ENCODE results near the gene XIRP2. TPM values are rescaled to one million over a fixed set of nuclear protein-coding genes. Genes with fewer than 3 reads are reported as not detected.

Gene XIRP2
- total RNA-seq, 2 experiments from 2014 or later: not detected

DNA sequence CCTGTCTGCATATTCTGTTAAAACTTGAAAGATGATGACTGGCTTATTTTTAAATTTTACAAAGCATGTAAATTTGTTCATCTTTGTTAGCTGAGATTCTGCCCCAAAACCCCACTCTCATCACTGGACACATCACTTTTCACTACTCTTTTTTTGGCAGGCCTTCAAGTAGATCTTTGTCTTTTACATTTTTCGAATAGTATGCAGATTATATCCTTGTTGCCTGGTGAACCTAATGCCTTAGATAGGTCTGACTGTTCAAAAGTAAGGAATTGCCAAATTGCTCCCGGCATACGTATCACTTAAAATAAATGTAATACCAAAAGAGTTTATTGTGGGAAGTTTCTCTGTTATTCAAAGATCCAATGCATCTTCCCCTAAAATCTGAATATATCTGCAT is 303.3 kb downstream of the XIRP2 start:
- H3K4me1 Mint-ChIP-seq (ENCODE audit: low read depth): peaks cover 3% of the 10 kb centered on the region
- Histone ChIP-seq H3K27ac (ENCODE audit: low read depth in 1 of 2, low read length in 2 of 2) (no peak overlapping the region), H3K4me1 (ENCODE audit: insufficient read depth, low read length) (no peaks in the 10 kb centered on the region), H3K9me3 (ENCODE audit: control insufficient read depth in 1 of 2, insufficient read depth in 1 of 2, low read length in 2 of 2) (no peaks in the 10 kb centered on the region), H3K36me3 (ENCODE audit: insufficient read depth, low read length) (no peaks in the 10 kb centered on the region), H3K4me3 (ENCODE audit: low read length) (no peak overlapping the region), H3K27me3 (ENCODE audit: control insufficient read depth in 1 of 2, insufficient read depth in 2 of 2, low read length in 2 of 2) (no peaks in the 10 kb centered on the region)
- intact Hi-C loops (cut with DNase I, micrococcal nuclease): no loop called here
- no peaks in the 10 kb centered on the region for H3K27me3 Mint-ChIP-seq
- no peaks in the 10 kb centered on the region for H3K9me3 Mint-ChIP-seq
- no peaks in the 10 kb centered on the region for H3K36me3 Mint-ChIP-seq (ENCODE audit: low read depth)
- POLR2A ChIA-PET: no interaction called here
- ATAC-seq (ENCODE audit: poor library complexity): no peak
- H3K4me3 Mint-ChIP-seq: no peak overlapping the region
- no peak for DNase-seq
- TF ChIP-seq, protein P1, sequence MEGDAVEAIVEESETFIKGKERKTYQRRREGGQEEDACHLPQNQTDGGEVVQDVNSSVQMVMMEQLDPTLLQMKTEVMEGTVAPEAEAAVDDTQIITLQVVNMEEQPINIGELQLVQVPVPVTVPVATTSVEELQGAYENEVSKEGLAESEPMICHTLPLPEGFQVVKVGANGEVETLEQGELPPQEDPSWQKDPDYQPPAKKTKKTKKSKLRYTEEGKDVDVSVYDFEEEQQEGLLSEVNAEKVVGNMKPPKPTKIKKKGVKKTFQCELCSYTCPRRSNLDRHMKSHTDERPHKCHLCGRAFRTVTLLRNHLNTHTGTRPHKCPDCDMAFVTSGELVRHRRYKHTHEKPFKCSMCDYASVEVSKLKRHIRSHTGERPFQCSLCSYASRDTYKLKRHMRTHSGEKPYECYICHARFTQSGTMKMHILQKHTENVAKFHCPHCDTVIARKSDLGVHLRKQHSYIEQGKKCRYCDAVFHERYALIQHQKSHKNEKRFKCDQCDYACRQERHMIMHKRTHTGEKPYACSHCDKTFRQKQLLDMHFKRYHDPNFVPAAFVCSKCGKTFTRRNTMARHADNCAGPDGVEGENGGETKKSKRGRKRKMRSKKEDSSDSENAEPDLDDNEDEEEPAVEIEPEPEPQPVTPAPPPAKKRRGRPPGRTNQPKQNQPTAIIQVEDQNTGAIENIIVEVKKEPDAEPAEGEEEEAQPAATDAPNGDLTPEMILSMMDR (IDR thresholded peaks at IDR 0.05): no peak
- H3K27ac Mint-ChIP-seq: no peak overlapping the region
- CTCF ChIA-PET: no interaction called here

DNA sequence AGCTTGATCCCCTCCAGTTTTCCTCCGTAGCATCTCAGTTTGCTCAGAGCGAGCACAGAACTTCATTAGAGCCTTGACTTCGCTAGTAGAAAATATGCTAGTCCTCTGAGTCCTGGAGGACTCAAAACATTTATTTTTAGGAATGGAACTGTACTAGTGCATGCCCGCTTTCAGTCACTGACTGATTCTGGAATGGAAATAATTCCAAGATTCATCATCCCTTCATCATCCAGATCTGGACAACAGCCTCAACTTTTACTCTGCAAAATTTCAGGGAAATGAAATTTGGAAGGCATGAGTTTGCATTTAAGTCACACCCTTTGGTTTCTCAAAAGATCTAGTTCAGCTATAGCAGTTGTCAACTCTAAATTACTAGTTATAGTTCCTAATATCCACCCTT is 304.6 kb downstream of the XIRP2 start:
- POLR2A ChIA-PET: no interaction called here
- Mint-ChIP-seq H3K4me3 (no peak overlapping the region), H3K36me3 (ENCODE audit: low read depth) (no peaks in the 10 kb centered on the region), H3K4me1 (ENCODE audit: low read depth) (peaks cover 7% of the 10 kb centered on the region), H3K9me3 (no peaks in the 10 kb centered on the region), H3K27me3 (no peaks in the 10 kb centered on the region), H3K27ac (no peak overlapping the region)
- Histone ChIP-seq H3K27me3 (ENCODE audit: control insufficient read depth in 1 of 2, insufficient read depth in 2 of 2, low read length in 2 of 2) (no peaks in the 10 kb centered on the region), H3K9me3 (ENCODE audit: control insufficient read depth in 1 of 2, insufficient read depth in 1 of 2, low read length in 2 of 2) (no peaks in the 10 kb centered on the region), H3K4me1 (ENCODE audit: insufficient read depth, low read length) (no peaks in the 10 kb centered on the region), H3K4me3 (ENCODE audit: low read length) (no peak overlapping the region), H3K27ac (ENCODE audit: low read depth in 1 of 2, low read length in 2 of 2) (no peak overlapping the region), H3K36me3 (ENCODE audit: insufficient read depth, low read length) (no peaks in the 10 kb centered on the region)
- intact Hi-C loops (cut with DNase I, micrococcal nuclease): no loop called here
- DNase-seq: no peak
- TF ChIP-seq, protein P1 (IDR thresholded peaks at IDR 0.05): no peak
- ATAC-seq (ENCODE audit: poor library complexity): no peak
- CTCF ChIA-PET: no interaction called here

DNA sequence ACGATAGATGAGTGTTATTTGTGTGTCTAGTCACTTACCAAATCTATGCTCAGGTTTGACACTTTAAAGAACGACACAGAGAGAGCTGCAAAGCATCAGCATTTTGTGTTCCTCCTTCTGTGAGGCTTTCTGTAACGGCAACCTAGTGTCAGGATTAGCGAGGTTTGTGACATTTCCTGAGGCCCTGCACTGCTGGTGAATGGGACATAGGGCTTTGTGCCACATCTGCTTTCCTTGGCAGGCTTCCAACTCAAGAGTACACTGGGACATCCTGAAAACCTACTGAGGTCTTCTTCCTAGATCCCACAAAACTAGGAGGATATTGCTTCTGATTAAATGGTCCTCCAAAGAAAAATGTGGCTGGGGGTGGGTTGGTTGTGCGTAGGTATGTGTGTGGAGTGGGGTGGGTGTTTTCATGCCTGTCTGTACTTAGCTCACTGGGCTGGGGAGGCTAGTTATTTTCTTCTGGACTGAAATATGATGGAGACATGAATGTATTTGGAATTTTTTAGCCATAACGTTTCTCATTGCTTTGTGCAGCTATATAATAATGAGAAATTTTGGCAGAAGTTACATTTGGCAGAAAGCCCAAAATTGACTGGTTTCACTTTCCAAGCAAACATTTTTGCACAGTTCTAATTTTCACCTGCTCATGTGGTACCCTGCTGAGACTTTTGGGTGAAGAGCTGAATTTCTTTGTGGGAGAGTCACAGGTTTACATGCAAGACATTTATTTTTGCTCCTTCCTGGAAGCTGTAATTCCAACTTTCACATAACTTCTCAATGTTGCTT is 308.4 kb downstream of the XIRP2 start:
- POLR2A ChIA-PET: no interaction called here
- no peaks in the 10 kb centered on the region for H3K36me3 ChIP-seq (ENCODE audit: insufficient read depth, low read length)
- Mint-ChIP-seq H3K36me3 (ENCODE audit: low read depth) (no peaks in the 10 kb centered on the region), H3K9me3 (no peaks in the 10 kb centered on the region), H3K4me1 (ENCODE audit: low read depth) (peaks cover 7% of the 10 kb centered on the region), H3K27ac (no peak overlapping the region), H3K4me3 (no peak overlapping the region), H3K27me3 (no peaks in the 10 kb centered on the region)
- intact Hi-C loops (cut with DNase I, micrococcal nuclease): no loop called here
- H3K9me3 ChIP-seq (ENCODE audit: control insufficient read depth in 1 of 2, insufficient read depth in 1 of 2, low read length in 2 of 2): no peaks in the 10 kb centered on the region
- H3K27me3 ChIP-seq (ENCODE audit: control insufficient read depth in 1 of 2, insufficient read depth in 2 of 2, low read length in 2 of 2): no peaks in the 10 kb centered on the region
- no peak for ATAC-seq (ENCODE audit: poor library complexity)
- CTCF ChIA-PET: no interaction called here
- peak in 2 of 14 experiments; percentile 1 to 2 for DNase-seq
- H3K27ac ChIP-seq (ENCODE audit: low read depth in 1 of 2, low read length in 2 of 2): no peak overlapping the region
- H3K4me1 ChIP-seq (ENCODE audit: insufficient read depth, low read length): no peaks in the 10 kb centered on the region
- TF ChIP-seq, protein P1 (IDR thresholded peaks at IDR 0.05): no peak
- no peak overlapping the region for H3K4me3 ChIP-seq (ENCODE audit: low read length)

Data from CD4-positive, alpha-beta T cell (primary cell).